Stimulated activated CD4-positive, alpha-beta T cell treated with anti-CD3 and anti-CD28 coated beads, Interleukin-12 subunit alpha, Interleukin-12 subunit beta, amount 100 ng/mL, for 24 hours (primary cell): ENCODE data around the gene TPRN.

Source experiments
- DNase-seq, 2 experiments: peaks; one replicate each; pipeline ENCODE4 v3.0.0-alpha.2; 2020; ENCODE audit warnings: low read depth in 2 of 2

The TPRN gene

GRCh38 chr9:137225699-137226331 is 25.3 kb upstream of the TPRN start:
- no peak for DNase-seq

GRCh38 chr9:137224830-137225694 is 24.5 kb upstream of the TPRN start, which contains the start of gene CYSRT1:
CYSRT1 (plus strand) TSS chr9:137225174; CDS start chr9:137225622, 448 bp downstream.
- no peak for DNase-seq

GRCh38 chr9:137223078-137223970 is 22.8 kb upstream of the TPRN start:
- peak; percentile 97 to 98 for DNase-seq

- no peak for DNase-seq
These were observed 21.9 kb upstream of the TPRN start, which contains the start of gene RNF208 for GRCh38 chr9:137222190-137223077. RNF208 (minus strand) TSS chr9:137222240; CDS start chr9:137221212, 1,028 bp downstream.

- no peak for DNase-seq
These were observed 21.1 kb upstream of the TPRN start for GRCh38 chr9:137221506-137222111.

- no peak for DNase-seq
These were observed 20.6 kb upstream of the TPRN start for GRCh38 chr9:137221095-137221505.

GRCh38 chr9:137220317-137221094 is 20.0 kb upstream of the TPRN start:
- DNase-seq, result no peak

- DNase-seq, result no peak
These were observed 19.3 kb upstream of the TPRN start for GRCh38 chr9:137219757-137220316.

GRCh38 chr9:137218754-137219271 is 18.3 kb upstream of the TPRN start:
- DNase-seq, result no peak

GRCh38 chr9:137218212-137218753 is 17.7 kb upstream of the TPRN start:
- DNase-seq, result no peak

- no peak for DNase-seq
These were observed 17.0 kb upstream of the TPRN start for GRCh38 chr9:137217276-137218211.

- DNase-seq, result no peak
These were observed 15.8 kb upstream of the TPRN start for GRCh38 chr9:137216188-137216965.

GRCh38 chr9:137215196-137215986 is 14.8 kb upstream of the TPRN start:
- no peak for DNase-seq

GRCh38 chr9:137214620-137215019 is 14.1 kb upstream of the TPRN start:
- DNase-seq, result no peak

GRCh38 chr9:137213160-137214060 is 12.9 kb upstream of the TPRN start:
- no peak for DNase-seq
